Stimulated activated CD8-positive, alpha-beta memory T cell treated with anti-CD3 and anti-CD28 coated beads, Interleukin-2, amount 100 ng/mL, for 48 hours (primary cell): ENCODE measurements around the gene STK11IP.

Experiments used
- DNase-seq, 2 donors: peaks; one replicate each; pipeline ENCODE4 v3.0.0-alpha.2; 2020; ENCODE audit warnings: low read depth in 2 of 2

The STK11IP gene

GRCh38 chr2:219581346-219581745, 16.3 kb upstream of the STK11IP start:
- DNase-seq: no peak

GRCh38 chr2:219591091-219591490, 6.6 kb upstream of the STK11IP start:
- no peak for DNase-seq

- no peak for DNase-seq
Measured at GRCh38 chr2:219592736-219593135, 4.9 kb upstream of the STK11IP start.

- no peak for DNase-seq
Measured at GRCh38 chr2:219593154-219593553, 4.5 kb upstream of the STK11IP start.

- DNase-seq: no peak
Measured at GRCh38 chr2:219595256-219595655, 2.4 kb upstream of the STK11IP start.

GRCh38 chr2:219596954-219597551, 604 bp upstream of the STK11IP start:
- DNase-seq: no peak

GRCh38 chr2:219598308-219599078, 836 bp downstream of the STK11IP start:
- DNase-seq: no peak

- no peak for DNase-seq
Measured at GRCh38 chr2:219603771-219604170, 6.1 kb downstream of the STK11IP start.

- no peak for DNase-seq
Measured at GRCh38 chr2:219605607-219605954, 7.9 kb downstream of the STK11IP start.

- DNase-seq: no peak
Measured at GRCh38 chr2:219607931-219608330, 10.3 kb downstream of the STK11IP start.

GRCh38 chr2:219608399-219608964, 10.8 kb downstream of the STK11IP start:
- no peak for DNase-seq

GRCh38 chr2:219609149-219609750, 11.6 kb downstream of the STK11IP start:
- DNase-seq: no peak

GRCh38 chr2:219611306-219611705, 13.6 kb downstream of the STK11IP start:
- no peak for DNase-seq

GRCh38 chr2:219611866-219612576, 14.4 kb downstream of the STK11IP start:
- DNase-seq: no peak

GRCh38 chr2:219612577-219613286, 15.1 kb downstream of the STK11IP start:
- DNase-seq: no peak

- no peak for DNase-seq
Measured at GRCh38 chr2:219613461-219614070, 15.9 kb downstream of the STK11IP start.

- no peak for DNase-seq
Measured at GRCh38 chr2:219614076-219614860, 16.6 kb downstream of the STK11IP start.

- DNase-seq: no peak
Measured at GRCh38 chr2:219615036-219615435, 17.4 kb downstream of the STK11IP start.

- DNase-seq: no peak
Measured at GRCh38 chr2:219615894-219616293, 18.2 kb downstream of the STK11IP start.

GRCh38 chr2:219616550-219616949, 18.9 kb downstream of the STK11IP start:
- DNase-seq: no peak
